SW 1271 (cell line): ENCODE results near the gene GRK2.
"Not testable (repeated sequence)": the region's sequence is repeated elsewhere in the genome, so short reads cannot be mapped to it uniquely, and the experiment has no call there.

Experiments
- DNase-seq, 2 experiments: peaks; one replicate each; lab custom pipeline; 2025; lab: John Stamatoyannopoulos, UW

GRK2 gene

GRCh38 chr11:67312187-67313021, 46.1 kb downstream of the GRK2 start:
- no peak for DNase-seq

GRCh38 chr11:67313125-67313890, 47.0 kb downstream of the GRK2 start:
- DNase-seq, result no peak

GRCh38 chr11:67314218-67314617, 47.9 kb downstream of the GRK2 start:
- DNase-seq, result no peak

GRCh38 chr11:67315325-67315909, 49.1 kb downstream of the GRK2 start:
- DNase-seq, result no peak

DNA sequence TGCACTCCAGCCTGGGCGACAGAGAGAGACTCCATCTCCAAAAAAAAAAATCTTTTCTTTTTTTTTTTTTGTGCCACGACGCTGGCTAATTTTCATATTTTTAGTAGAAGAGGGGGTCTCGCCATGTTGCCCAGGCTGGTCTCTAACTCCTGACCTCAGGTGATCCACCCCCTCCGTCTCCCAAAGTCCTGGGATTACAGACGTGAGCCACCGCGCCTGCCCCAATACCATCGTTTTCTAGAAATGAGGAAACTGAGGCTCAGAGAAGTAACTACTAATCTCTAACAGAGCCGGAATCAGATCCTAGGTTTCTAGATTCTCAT, 50.6 kb downstream of the GRK2 start:
- DNase-seq, result no peak

- DNase-seq, result peak; percentile 95
Measured at GRCh38 chr11:67317205-67317887, 51.1 kb downstream of the GRK2 start.

- no peak for DNase-seq
Measured at GRCh38 chr11:67317888-67318555, 51.7 kb downstream of the GRK2 start.

- not testable (repeated sequence) for DNase-seq
Measured at GRCh38 chr11:67318876-67319275, 52.6 kb downstream of the GRK2 start.

GRCh38 chr11:67320011-67320410, 53.7 kb downstream of the GRK2 start:
- no peak for DNase-seq

- DNase-seq, result no peak
Measured at GRCh38 chr11:67320691-67321090, 54.4 kb downstream of the GRK2 start.

GRCh38 chr11:67321313-67321871, 55.1 kb downstream of the GRK2 start:
- no peak for DNase-seq

GRCh38 chr11:67322049-67322448, 55.8 kb downstream of the GRK2 start:
- no peak for DNase-seq

DNA sequence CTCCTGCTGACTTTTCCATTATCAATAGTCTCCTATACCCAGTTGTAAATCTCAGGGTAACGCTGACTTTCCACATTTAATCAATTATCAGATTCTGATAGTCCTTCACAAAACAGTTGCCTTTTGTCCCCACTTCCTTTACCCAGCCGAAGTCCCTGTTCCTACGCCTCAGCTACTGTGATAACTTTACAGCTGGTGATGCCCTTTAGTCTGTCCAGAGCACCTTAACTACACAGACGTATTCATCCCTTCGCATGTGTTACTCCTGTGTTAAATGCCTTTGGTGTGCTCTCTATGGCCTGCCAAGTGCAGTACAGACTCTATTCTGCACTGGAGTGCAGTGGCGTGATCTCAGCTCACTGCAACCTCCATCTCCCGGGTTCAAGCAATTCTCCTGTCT, 57.3 kb downstream of the GRK2 start:
- DNase-seq, result no peak

DNA sequence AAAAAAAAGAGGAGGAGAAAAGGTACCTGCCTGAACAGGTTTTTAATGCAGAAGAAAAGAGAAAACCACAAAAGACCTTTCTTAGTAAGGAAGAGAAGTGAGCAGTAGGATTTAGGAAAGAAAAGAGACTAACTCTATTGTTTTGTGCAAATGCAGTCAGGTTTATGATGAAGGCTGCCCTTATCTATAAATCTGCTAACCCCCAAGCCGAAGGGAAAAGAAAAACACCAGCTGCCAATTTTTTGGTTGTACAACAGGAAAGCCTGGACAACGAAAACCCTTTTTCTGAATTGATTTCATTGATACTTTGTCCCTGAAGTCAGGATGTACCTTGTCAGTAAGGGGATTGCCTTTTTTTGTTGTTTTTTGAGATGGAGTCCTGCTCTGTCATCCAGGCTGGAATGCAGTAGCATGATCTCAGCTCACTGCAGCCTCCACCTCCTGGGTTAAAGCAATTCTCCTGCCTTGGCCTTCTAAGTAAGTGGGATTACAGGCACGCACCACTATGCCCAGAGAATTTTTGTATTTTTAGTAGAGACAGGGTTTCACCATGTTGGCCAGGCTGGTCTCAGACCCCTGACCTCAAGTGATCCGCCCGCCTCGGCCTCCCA, 65.9 kb downstream of the GRK2 start:
- DNase-seq, result no peak
